ENCODE measurements around the gene ERN1. TPM values are rescaled to one million over a fixed set of nuclear protein-coding genes. Genes with fewer than 3 reads are reported as not detected.
A peak's percentile ranks its signal among the peaks of the same experiment; 100 is the strongest.

The ERN1 gene
- total RNA-seq, 2 experiments from 2014 or later = 126 to 128 TPM

DNA sequence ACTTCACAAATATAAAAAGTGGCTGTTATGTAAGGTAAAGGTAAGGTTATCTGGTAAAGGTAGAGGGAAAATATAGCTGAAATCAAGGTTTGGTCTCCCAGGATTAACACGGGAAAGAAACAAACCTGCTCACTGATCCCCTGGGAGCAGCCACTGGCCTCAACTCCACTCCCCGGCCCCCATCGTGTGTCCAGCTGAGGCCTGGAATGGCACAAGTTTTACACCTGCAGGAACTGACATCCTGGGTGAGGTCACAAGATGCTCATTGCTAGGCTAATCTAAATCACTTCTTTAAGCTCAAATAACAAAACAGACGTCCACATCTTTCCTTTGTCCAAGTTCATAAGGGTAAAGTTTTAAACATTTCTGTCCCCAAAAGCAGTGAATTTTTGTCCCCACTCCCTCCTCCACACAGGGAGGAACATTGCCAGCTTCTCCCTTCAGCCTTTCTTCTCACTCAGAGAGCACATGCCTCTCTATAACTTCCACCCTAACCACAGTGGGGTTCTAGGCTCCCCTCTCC, 46.3 kb downstream of the ERN1 start:
- no peak for DNase-seq
- no peaks in the 10 kb centered on the region for H3K9me3 Mint-ChIP-seq
- CTCF ChIA-PET = interaction anchor here (1.0 to 6.3 kb wide), 5 partner anchors 20 to 59 kb away, joined by 3 to 36 read pairs (median 4); partner anchors contain the start of gene ERN1
- H3K27ac Mint-ChIP-seq = no peak overlapping the region
- no peak overlapping the region for H3K4me3 Mint-ChIP-seq
- peaks cover 49% of the 10 kb centered on the region for H3K36me3 Mint-ChIP-seq (ENCODE audit: low read depth)
- peaks cover 38% of the 10 kb centered on the region for H3K4me1 Mint-ChIP-seq
- H3K27me3 Mint-ChIP-seq = no peaks in the 10 kb centered on the region
- POLR2A ChIA-PET = interaction anchor here (0.7 to 7.3 kb wide), 9 partner anchors 9 to 63 kb away, joined by 3 to 85 read pairs (median 15); partner anchors contain the start of genes ERN1 and ICAM2

DNA sequence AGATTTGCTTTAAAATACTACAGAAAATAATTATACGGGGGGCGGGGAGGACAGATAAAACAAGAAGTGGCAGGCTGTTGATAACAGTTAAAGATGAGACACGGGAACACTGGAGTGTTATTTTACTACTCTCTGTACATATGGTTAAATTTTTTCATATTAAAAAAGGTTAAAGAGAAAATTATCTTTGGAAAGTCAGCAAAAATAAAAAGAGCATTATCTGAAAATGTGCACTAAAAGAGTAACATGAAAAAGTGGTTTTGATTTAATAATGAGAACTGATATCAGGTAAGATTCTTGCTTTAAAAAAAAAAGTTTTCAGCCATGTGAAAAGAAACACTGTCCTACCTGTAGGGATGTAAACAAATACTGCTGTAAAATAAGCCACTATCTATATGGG, 46.9 kb downstream of the ERN1 start:
- no peak for DNase-seq
- Mint-ChIP-seq H3K27ac (no peak overlapping the region), H3K27me3 (no peaks in the 10 kb centered on the region), H3K4me1 (peaks cover 34% of the 10 kb centered on the region), H3K9me3 (no peaks in the 10 kb centered on the region), H3K4me3 (peak overlapping the region; percentile 54), H3K36me3 (ENCODE audit: low read depth) (peaks cover 49% of the 10 kb centered on the region)
- ChIA-PET CTCF (interaction anchor here (1.1 to 6.3 kb wide), 4 partner anchors 21 to 58 kb away, joined by 3 to 36 read pairs (median 8); partner anchors contain the start of gene ERN1), POLR2A (interaction anchor here (1.1 to 7.3 kb wide), 11 partner anchors 9 to 63 kb away, joined by 3 to 85 read pairs (median 15); partner anchors contain the start of genes ERN1 and ICAM2)

DNA sequence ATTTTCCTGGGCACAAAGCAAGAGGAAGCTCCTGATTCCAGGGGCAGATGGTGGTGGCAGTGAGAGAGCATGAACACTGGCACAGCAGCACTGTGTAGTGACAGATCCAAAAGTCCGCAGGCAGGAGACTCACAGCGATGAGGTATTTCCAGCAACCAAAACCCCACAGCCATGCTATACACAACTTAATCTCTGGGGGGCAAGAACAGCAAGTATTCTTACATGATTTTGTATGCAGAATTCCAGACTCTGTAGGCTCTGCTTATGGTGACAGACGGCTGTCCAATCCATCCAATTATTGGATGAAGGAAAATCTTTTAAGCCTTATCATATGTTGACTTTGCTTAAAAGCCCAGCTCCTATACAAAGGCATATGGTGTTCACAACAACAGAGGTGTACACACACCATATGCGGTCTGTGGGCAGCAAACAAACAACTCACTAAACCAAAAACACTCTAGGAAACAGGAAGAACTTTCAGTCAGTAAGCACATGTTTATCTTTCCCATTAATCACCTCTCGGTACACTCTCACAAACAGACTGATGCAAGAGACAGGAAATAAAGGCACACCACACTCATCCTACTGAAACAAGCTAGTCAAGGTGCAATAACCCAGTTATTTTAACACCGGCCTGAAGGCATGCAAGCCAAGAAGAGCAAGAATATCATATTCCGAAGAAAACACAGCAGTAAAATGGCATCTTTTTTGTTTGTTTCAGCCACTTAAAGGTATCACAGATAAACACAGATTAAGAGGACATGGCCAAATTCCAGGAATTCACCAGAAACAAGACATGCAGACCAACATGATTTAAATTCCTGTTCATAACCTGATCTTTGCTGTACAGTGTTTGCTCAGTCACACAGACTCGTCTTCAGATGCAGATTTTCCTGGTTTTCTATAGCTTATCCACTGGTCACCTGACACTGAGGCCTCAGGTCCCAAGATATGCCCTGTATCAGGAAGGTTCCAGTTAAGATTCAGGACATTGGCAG, 47.8 kb downstream of the ERN1 start:
- CTCF ChIA-PET = interaction anchor here (0.6 to 6.3 kb wide), 10 partner anchors 18 to 62 kb away, joined by 3 to 36 read pairs (median 5); partner anchors contain the start of genes ERN1 and ICAM2
- H3K9me3 Mint-ChIP-seq = no peaks in the 10 kb centered on the region
- peak overlapping the region; percentile 54 for H3K4me3 Mint-ChIP-seq
- DNase-seq = peak; percentile 84
- no peaks in the 10 kb centered on the region for H3K27me3 Mint-ChIP-seq
- peaks cover 50% of the 10 kb centered on the region for H3K36me3 Mint-ChIP-seq (ENCODE audit: low read depth)
- H3K27ac Mint-ChIP-seq = no peak overlapping the region
- peaks cover 31% of the 10 kb centered on the region for H3K4me1 Mint-ChIP-seq
- POLR2A ChIA-PET = interaction anchor here (0.6 to 7.3 kb wide), 19 partner anchors 10 to 341 kb away, joined by 3 to 85 read pairs (median 10); partner anchors contain the start of genes ERN1 and ICAM2

DNA sequence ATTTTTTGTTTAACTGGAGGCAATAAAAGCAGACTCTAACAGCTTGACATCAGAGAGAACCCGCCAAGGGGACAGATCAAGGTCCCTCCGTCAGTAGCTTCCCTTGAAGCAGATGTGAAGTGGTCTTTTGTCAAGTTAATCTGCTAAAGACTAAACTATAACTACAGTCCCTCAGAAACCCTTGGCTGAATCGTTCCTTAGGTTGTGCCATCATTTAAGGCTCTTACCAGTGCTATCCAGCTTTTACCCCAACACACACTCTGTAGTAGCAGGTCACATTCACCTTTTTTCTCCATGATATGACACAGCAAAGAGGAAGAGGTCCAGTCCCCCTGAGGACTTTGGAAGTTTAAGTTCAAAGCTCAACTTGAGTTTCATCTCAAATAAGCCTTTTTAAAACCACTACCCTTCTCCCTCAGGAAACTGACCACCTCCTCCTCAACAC, 49.7 kb downstream of the ERN1 start:
- ChIA-PET POLR2A (interaction anchor here (1.0 to 7.3 kb wide), 7 partner anchors 10 to 66 kb away, joined by 3 to 85 read pairs (median 5); partner anchors contain the start of gene ERN1), CTCF (interaction anchor here (1.0 to 6.3 kb wide), 3 partner anchors 16 to 52 kb away, joined by 3 to 36 read pairs (median 13); partner anchors contain the start of gene ERN1)
- H3K4me1 Mint-ChIP-seq = peaks cover 41% of the 10 kb centered on the region
- H3K36me3 Mint-ChIP-seq (ENCODE audit: low read depth) = peaks cover 63% of the 10 kb centered on the region
- DNase-seq = no peak
- no peak overlapping the region for H3K27ac Mint-ChIP-seq
- H3K27me3 Mint-ChIP-seq = no peaks in the 10 kb centered on the region
- H3K4me3 Mint-ChIP-seq = no peak overlapping the region
- no peaks in the 10 kb centered on the region for H3K9me3 Mint-ChIP-seq

DNA sequence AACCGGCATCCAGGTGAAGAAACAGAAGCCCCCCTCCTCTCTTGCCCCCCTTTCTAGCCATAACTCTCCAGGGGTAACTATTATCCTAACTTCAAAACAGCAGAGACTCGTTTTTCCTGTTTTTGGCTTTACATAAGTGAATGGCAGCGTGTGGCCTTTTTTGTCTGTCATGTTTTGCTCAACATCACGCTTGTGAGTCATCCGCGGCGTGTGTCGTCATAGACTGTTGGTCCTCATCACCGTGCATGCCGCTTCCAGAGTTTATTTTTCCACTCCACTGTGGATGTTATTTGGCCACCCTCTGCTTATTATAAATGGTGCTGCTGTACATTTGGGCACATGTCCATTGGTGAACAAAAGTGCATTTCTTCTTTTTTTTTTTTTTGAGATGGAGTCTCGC, 52.6 kb downstream of the ERN1 start:
- H3K27me3 Mint-ChIP-seq = no peaks in the 10 kb centered on the region
- DNase-seq = no peak
- ChIA-PET CTCF (interaction anchor here (0.7 to 2.5 kb wide), 4 partner anchors 14 to 56 kb away, joined by 3 to 9 read pairs (median 4); no protein-coding TSS in a partner anchor), POLR2A (interaction anchor here (1.9 kb wide), 1 partner anchor 10 kb away, joined by 8 read pairs; no protein-coding TSS in a partner anchor)
- H3K4me1 Mint-ChIP-seq = peaks cover 41% of the 10 kb centered on the region
- H3K9me3 Mint-ChIP-seq = no peaks in the 10 kb centered on the region
- no peak overlapping the region for H3K4me3 Mint-ChIP-seq
- H3K27ac Mint-ChIP-seq = peak overlapping the region; percentile 32
- H3K36me3 Mint-ChIP-seq (ENCODE audit: low read depth) = peaks cover 84% of the 10 kb centered on the region

DNA sequence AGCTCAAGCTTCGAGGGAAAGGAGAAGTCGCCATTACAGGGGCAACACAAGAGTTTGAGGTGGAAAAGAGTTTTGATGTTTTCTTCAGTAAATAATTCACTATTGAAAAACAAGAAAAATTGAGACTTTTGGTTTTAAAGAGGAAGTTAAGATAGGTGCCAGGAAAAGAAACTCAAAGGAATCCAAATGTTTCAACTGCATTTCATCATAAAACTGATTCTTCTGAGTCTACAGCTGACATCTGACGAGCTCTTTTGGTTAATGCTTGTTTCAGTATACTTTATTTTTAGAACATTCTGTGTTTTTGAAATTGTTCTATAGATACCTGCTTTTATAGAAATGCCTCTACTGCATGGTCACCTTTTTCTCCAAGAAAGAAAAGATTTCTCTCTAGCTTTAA, 54.0 kb downstream of the ERN1 start:
- Mint-ChIP-seq H3K4me3 (no peak overlapping the region), H3K27ac (peak overlapping the region; percentile 26), H3K4me1 (peaks cover 40% of the 10 kb centered on the region), H3K9me3 (no peaks in the 10 kb centered on the region), H3K36me3 (ENCODE audit: low read depth) (peaks cover 90% of the 10 kb centered on the region), H3K27me3 (no peaks in the 10 kb centered on the region)
- DNase-seq = no peak
- POLR2A ChIA-PET = interaction anchor here (0.8 to 2.8 kb wide), 5 partner anchors 8 to 25 kb away, joined by 3 to 8 read pairs (median 7); no protein-coding TSS in a partner anchor
- CTCF ChIA-PET = interaction anchor here (0.8 to 2.5 kb wide), 3 partner anchors 12 to 58 kb away, joined by 3 to 9 read pairs (median 5); no protein-coding TSS in a partner anchor

DNA sequence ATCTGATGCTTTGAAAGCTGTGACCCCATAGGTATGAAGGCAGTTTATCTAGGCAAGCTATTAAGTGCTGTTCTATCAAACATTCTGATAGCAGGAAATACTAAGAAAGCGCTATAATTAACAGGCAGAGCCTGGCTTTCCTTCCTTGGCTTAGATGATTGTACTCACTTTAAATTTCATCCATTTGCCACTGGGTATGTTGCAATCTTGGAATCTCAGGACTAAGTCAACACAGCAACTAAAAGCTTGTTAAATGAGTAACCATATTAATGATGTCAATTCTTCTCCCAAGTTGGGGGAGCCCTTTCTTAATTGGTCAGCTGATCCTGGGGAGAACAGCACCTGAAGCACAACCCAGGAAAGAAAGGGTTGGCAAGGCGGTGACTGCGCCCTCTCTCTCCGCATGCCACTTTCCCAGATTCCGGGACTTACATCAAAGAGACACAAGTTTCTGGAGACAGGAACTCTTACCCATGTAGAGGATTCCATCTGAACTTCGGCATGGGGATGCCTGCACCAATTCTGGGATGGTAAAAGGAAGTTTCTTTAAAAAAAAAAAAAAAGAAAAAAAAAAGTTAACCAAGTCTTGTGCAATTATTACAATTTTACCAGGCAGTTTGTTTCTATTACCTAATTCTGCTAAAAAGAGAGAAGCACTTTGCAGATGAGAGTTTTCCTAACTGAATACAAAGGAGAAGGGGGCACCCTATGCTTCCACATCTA, 55.1 kb downstream of the ERN1 start:
- POLR2A ChIA-PET = interaction anchor here (0.8 to 2.8 kb wide), 5 partner anchors 9 to 24 kb away, joined by 3 to 8 read pairs (median 3); no protein-coding TSS in a partner anchor
- CTCF ChIA-PET = interaction anchor here (0.7 to 2.5 kb wide), 2 partner anchors 11 to 59 kb away, joined by 3 to 9 read pairs; no protein-coding TSS in a partner anchor
- peaks cover 8% of the 10 kb centered on the region for H3K9me3 Mint-ChIP-seq
- peaks cover 90% of the 10 kb centered on the region for H3K36me3 Mint-ChIP-seq (ENCODE audit: low read depth)
- no peak for DNase-seq
- no peaks in the 10 kb centered on the region for H3K27me3 Mint-ChIP-seq
- H3K4me3 Mint-ChIP-seq = no peak overlapping the region
- no peak overlapping the region for H3K27ac Mint-ChIP-seq
- H3K4me1 Mint-ChIP-seq = peaks cover 30% of the 10 kb centered on the region

DNA sequence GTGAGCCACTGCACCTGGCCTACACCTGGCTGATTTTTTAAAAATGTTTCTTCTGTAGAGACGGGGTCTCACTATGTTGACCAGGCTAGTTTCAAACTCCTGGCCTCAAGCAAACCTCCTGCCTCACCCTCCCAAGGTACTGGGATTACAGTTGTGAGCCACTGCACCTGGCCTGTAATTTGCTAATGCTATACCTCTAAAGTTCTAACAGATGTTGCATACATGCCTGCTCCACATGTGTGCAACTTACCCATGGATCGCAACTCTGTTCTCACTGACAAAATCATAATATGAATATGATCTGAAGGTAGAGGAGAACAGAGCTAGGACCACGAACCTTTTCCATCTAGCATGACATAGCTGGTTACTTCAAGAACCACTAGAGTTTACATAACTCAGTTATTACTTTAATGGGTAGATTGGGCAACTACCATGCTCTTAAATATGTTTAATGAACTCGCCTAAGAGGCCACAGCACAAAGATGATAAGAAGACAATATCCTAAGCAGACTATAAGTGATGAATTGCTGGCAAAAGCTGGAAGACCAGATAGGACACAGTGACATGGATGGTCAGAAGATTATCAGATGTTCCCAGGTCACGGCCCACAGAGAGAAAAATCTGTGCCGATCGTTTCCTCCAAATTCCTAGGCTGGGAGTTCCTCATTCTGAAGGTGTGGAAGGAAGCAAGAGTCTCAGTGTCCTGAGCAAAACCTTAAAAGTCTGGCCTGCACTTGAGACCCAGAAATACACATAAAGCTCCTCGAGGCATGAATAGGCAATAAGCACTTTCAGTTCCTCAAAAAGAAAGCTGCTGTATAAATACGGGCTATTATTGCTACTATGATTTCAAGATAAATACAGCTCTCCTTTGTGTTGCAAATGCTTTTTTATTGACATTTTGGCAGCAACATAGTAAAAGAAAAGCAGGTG, 55.9 kb downstream of the ERN1 start:
- Mint-ChIP-seq H3K27ac (peak overlapping the region; percentile 3), H3K27me3 (no peaks in the 10 kb centered on the region), H3K4me3 (no peak overlapping the region), H3K9me3 (peaks cover 16% of the 10 kb centered on the region), H3K36me3 (ENCODE audit: low read depth) (peaks cover 90% of the 10 kb centered on the region), H3K4me1 (peaks cover 24% of the 10 kb centered on the region)
- no peak for DNase-seq
- POLR2A ChIA-PET = interaction anchor here (0.8 to 2.8 kb wide), 3 partner anchors 8 to 16 kb away, joined by 3 to 8 read pairs (median 3); no protein-coding TSS in a partner anchor
- CTCF ChIA-PET = interaction anchor here (0.7 kb wide), 1 partner anchor 10 kb away, joined by 3 read pairs; no protein-coding TSS in a partner anchor

DNA sequence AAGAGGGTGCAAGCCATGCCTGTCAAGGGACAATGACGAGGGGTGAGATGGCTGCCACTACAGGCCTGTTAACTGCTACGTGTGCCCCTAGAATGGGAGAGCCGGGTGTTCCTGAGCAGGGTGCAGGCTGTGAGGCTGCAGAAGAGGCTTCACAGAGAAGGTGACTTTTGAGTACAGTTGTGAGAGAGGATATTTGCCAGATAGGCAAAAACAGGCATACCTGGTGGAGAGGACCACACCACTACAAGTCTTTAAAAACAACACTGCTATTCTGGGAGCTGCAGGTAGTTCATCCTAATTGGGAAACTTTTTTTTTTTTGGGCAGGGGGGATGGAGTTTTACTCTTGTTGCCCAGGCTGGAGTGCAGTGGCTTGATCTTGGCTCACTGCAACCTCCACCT, 58.8 kb downstream of the ERN1 start:
- Mint-ChIP-seq H3K36me3 (ENCODE audit: low read depth) (peaks cover 92% of the 10 kb centered on the region), H3K27ac (no peak overlapping the region), H3K4me1 (peaks cover 34% of the 10 kb centered on the region), H3K27me3 (no peaks in the 10 kb centered on the region), H3K4me3 (no peak overlapping the region), H3K9me3 (peaks cover 21% of the 10 kb centered on the region)
- ChIA-PET POLR2A (interaction anchor here (0.9 kb wide), 1 partner anchor 15 kb away, joined by 3 read pairs; no protein-coding TSS in a partner anchor), CTCF (interaction anchor here (1.4 kb wide), 1 partner anchor 63 kb away, joined by 3 read pairs; no protein-coding TSS in a partner anchor)
- no peak for DNase-seq

DNA sequence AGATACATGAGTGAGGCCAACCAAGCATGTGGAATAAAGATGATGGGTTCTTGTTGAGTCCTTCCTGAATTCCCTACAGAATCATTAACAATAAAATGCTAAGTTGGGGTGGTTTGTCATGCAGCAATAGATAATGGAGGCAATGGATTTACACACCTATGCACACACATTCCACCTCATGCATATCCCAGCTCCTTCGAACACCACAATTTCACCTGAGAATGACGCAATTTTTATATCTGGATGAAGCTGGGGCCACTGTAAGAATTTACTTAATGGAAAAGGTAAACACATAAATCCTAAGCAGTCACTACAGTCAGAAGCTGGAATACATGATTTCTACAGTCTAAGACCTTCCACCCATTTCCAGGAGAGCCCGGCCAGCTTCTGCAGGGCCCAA, 59.7 kb downstream of the ERN1 start:
- Mint-ChIP-seq H3K4me1 (peaks cover 35% of the 10 kb centered on the region), H3K36me3 (ENCODE audit: low read depth) (peaks cover 93% of the 10 kb centered on the region), H3K4me3 (no peak overlapping the region), H3K9me3 (peaks cover 21% of the 10 kb centered on the region), H3K27ac (no peak overlapping the region), H3K27me3 (no peaks in the 10 kb centered on the region)
- CTCF ChIA-PET = interaction anchor here (0.6 to 1.4 kb wide), 4 partner anchors 64 to 409 kb away, joined by 3 read pairs; no protein-coding TSS in a partner anchor
- POLR2A ChIA-PET = interaction anchor here (0.9 to 1.1 kb wide), 3 partner anchors 10 to 59 kb away, joined by 3 read pairs; no protein-coding TSS in a partner anchor
- no peak for DNase-seq

DNA sequence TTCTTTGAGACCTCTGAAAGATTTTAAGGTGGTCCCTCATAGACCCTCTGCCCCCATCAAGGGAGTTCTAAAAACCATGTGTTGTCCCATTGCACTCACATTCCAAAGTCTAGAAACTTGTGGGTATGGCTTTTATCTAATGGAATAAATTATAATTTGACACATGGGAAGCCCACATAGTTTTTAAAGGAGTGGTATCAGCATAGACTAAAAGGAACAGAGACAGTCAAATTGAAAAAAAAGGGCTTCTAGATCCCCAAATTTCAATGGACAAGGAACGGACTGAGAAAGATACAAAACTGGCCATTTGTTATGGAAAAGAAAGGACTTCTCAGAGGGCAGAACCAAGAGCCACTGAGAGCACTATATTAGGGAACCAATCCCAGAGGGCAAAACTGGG, 60.8 kb downstream of the ERN1 start:
- no peak overlapping the region for H3K4me3 Mint-ChIP-seq
- H3K36me3 Mint-ChIP-seq (ENCODE audit: low read depth) = peaks cover 93% of the 10 kb centered on the region

More for the DNA sequence above, 60.8 kb downstream of the ERN1 start:
- peak overlapping the region; percentile 96 for H3K27ac Mint-ChIP-seq
- ChIA-PET POLR2A (interaction anchor here (9.6 kb wide), 1 partner anchor 12 kb away, joined by 85 read pairs; no protein-coding TSS in a partner anchor), CTCF (interaction anchor here (2.1 kb wide), 1 partner anchor 64 kb away, joined by 8 read pairs; no protein-coding TSS in a partner anchor)
- no peak for DNase-seq
- H3K27me3 Mint-ChIP-seq = no peaks in the 10 kb centered on the region
- peaks cover 21% of the 10 kb centered on the region for H3K9me3 Mint-ChIP-seq
- H3K4me1 Mint-ChIP-seq = peaks cover 46% of the 10 kb centered on the region

Measured in activated CD4-positive, alpha-beta memory T cell treated with anti-CD3 and anti-CD28 coated beads, Interleukin-2, amount 10 ng/mL, durations not matched to agents 7 days and 5 days (primary cell).